ENCODE results near the gene ETV6. TPM values are rescaled to one million over a fixed set of nuclear protein-coding genes. Genes with fewer than 3 reads are reported as not detected.

The ETV6 gene
- total RNA-seq, 1 experiment from 2014 or later: 14.1 TPM

DNA sequence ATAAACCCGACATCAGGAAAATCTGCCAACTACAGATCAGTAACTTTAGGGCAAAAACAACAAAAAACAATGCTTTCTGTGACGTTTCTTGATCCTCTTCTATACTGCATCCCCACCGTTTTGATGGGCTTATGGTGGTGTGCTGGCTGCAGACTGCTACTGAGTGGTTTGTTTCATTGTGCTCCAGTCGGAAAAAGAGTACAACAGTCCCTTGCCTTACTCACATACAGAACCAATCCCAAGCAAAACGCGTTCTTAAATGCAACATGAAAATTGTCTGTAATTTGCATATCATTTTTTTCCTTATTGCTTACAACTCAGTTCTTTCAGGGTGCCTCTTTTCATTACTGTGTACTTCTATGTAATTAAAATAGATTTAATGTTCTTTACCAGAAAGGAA lies 2.3 kb downstream of the ETV6 start:
- no peak for DNase-seq (ENCODE audit: low read depth, low spot score)
- intact Hi-C loops (cut with micrococcal nuclease): no loop called here
- no peaks in the 10 kb centered on the region for H3K27me3 ChIP-seq (ENCODE audit: insufficient read depth, low read length)
- no peaks in the 10 kb centered on the region for H3K9me2 ChIP-seq (ENCODE audit: insufficient read depth)
- no peak overlapping the region for H3K27ac ChIP-seq (ENCODE audit: low read depth, low read length)
- no peaks in the 10 kb centered on the region for H4K20me1 ChIP-seq (ENCODE audit: insufficient read depth)
- no TSS peak for BruUV-seq (replicated peaks)
- TF ChIP-seq POLR2A (IDR thresholded peaks at IDR 0.05; ENCODE audit: borderline replicate concordance, extremely low read depth, insufficient read depth, insufficient read length) (no peak), ZFX (IDR thresholded peaks at IDR 0.05) (no peak), CEBPB (IDR thresholded peaks at IDR 0.05; ENCODE audit: low read depth) (no peak), RAD21 (IDR thresholded peaks at IDR 0.05; ENCODE audit: low read depth) (no peak), SRF (IDR thresholded peaks at IDR 0.05; ENCODE audit: low read depth) (no peak)
- TF ChIP-seq, protein P1, sequence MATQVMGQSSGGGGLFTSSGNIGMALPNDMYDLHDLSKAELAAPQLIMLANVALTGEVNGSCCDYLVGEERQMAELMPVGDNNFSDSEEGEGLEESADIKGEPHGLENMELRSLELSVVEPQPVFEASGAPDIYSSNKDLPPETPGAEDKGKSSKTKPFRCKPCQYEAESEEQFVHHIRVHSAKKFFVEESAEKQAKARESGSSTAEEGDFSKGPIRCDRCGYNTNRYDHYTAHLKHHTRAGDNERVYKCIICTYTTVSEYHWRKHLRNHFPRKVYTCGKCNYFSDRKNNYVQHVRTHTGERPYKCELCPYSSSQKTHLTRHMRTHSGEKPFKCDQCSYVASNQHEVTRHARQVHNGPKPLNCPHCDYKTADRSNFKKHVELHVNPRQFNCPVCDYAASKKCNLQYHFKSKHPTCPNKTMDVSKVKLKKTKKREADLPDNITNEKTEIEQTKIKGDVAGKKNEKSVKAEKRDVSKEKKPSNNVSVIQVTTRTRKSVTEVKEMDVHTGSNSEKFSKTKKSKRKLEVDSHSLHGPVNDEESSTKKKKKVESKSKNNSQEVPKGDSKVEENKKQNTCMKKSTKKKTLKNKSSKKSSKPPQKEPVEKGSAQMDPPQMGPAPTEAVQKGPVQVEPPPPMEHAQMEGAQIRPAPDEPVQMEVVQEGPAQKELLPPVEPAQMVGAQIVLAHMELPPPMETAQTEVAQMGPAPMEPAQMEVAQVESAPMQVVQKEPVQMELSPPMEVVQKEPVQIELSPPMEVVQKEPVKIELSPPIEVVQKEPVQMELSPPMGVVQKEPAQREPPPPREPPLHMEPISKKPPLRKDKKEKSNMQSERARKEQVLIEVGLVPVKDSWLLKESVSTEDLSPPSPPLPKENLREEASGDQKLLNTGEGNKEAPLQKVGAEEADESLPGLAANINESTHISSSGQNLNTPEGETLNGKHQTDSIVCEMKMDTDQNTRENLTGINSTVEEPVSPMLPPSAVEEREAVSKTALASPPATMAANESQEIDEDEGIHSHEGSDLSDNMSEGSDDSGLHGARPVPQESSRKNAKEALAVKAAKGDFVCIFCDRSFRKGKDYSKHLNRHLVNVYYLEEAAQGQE (IDR thresholded peaks at IDR 0.05; ENCODE audit: low read depth): no peak
- no peak overlapping the region for H2AFZ ChIP-seq (ENCODE audit: low read depth, low read length, poor library complexity, severe bottlenecking)
- H3K36me3 ChIP-seq (ENCODE audit: control insufficient read depth in 1 of 2, insufficient read depth in 2 of 2, low read length in 2 of 2): no peaks in the 10 kb centered on the region; a peak in 1 of 4 replicates
- ChIA-PET POLR2A (no interaction called here), CTCF (no interaction called here), RAD21 (ENCODE audit: low non-redundant PET in 1 of 2, low total read pairs in 2 of 2, uncharacterized antibody in 2 of 2, unreplicated experiment in 2 of 2) (no interaction called here)
- ATAC-seq: no peak
- H3K9ac ChIP-seq (ENCODE audit: low read length): no peak overlapping the region
- H3K79me2 ChIP-seq (ENCODE audit: insufficient read depth, low read length): 0 out of 2 replicates have a peak, but pooled peaks cover 6% of the 10 kb centered on the region
- H3K4me2 ChIP-seq (ENCODE audit: low read length): no peak overlapping the region
- no peaks in the 10 kb centered on the region for H3K9me3 ChIP-seq (ENCODE audit: control insufficient read depth in 1 of 2, insufficient read depth in 1 of 2, low read depth in 1 of 2, low read length in 2 of 2)
- no peak overlapping the region for H3K4me3 ChIP-seq (replicated peaks in 1 of 2; ENCODE audit: low read depth in 1 of 2, low read length in 2 of 2)
- peaks cover 9 to 23% of the 10 kb centered on the region in 2 experiments; a peak in 3 of 4 replicates for H3K4me1 ChIP-seq (ENCODE audit: control insufficient read depth in 1 of 2, insufficient read depth in 2 of 2, low read length in 2 of 2)

DNA sequence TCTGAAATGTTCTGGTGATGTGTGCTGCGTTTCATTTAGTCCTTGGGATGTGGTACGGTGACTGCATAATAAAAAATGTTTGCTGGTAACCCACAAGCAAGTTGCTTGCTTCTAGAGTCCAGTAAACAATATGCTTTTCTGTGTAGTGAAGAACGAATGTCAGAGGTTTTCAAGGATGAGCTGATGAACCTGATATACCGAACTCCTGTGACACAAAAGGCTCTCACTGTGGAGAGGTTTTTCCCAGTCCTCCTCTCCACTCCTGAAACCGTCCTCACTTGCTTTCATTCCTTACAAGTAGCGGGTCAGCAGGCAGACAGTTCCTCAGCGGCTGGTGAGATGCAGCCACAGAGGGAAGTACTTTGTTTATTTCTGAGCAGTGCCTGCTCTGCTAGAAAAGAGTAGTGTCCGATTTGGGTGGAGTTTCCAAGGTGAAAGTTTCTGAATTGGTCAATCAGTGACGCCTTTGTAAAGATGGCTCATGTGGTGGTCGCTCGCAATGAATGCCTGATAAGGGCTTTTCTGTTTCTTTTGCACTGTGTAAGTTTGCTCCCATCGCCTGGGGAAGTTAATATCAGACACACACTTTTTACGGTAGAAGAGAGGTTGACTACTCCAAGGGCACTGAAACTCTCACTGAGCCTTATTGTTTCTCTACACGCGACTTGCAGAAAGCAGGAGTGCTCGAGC lies 3.0 kb downstream of the ETV6 start:
- DNase-seq (ENCODE audit: low read depth, low spot score) (no peak), ATAC-seq (no peak)
- Histone ChIP-seq H3K79me2 (ENCODE audit: insufficient read depth, low read length) (0 out of 2 replicates have a peak, but pooled peaks cover 6% of the 10 kb centered on the region), H2AFZ (ENCODE audit: low read depth, low read length, poor library complexity, severe bottlenecking) (no peak overlapping the region), H3K27ac (ENCODE audit: low read depth, low read length) (no peak overlapping the region), H3K9me3 (ENCODE audit: control insufficient read depth in 1 of 2, insufficient read depth in 1 of 2, low read depth in 1 of 2, low read length in 2 of 2) (no peaks in the 10 kb centered on the region), H3K4me1 (ENCODE audit: control insufficient read depth in 1 of 2, insufficient read depth in 2 of 2, low read length in 2 of 2) (peaks cover 9 to 23% of the 10 kb centered on the region in 2 experiments; a peak in 3 of 4 replicates), H3K9ac (ENCODE audit: low read length) (no peak overlapping the region), H3K4me2 (ENCODE audit: low read length) (no peak overlapping the region), H3K27me3 (ENCODE audit: insufficient read depth, low read length) (no peaks in the 10 kb centered on the region), H3K4me3 (replicated peaks in 1 of 2; ENCODE audit: low read depth in 1 of 2, low read length in 2 of 2) (no peak overlapping the region), H3K36me3 (ENCODE audit: control insufficient read depth in 1 of 2, insufficient read depth in 2 of 2, low read length in 2 of 2) (no peaks in the 10 kb centered on the region; a peak in 1 of 4 replicates), H3K9me2 (ENCODE audit: insufficient read depth) (no peaks in the 10 kb centered on the region), H4K20me1 (ENCODE audit: insufficient read depth) (no peaks in the 10 kb centered on the region)
- no peak for TF ChIP-seq POLR2AphosphoS5 (IDR thresholded peaks at IDR 0.05; ENCODE audit: low read depth, low read length)
- TF ChIP-seq, protein P2, sequence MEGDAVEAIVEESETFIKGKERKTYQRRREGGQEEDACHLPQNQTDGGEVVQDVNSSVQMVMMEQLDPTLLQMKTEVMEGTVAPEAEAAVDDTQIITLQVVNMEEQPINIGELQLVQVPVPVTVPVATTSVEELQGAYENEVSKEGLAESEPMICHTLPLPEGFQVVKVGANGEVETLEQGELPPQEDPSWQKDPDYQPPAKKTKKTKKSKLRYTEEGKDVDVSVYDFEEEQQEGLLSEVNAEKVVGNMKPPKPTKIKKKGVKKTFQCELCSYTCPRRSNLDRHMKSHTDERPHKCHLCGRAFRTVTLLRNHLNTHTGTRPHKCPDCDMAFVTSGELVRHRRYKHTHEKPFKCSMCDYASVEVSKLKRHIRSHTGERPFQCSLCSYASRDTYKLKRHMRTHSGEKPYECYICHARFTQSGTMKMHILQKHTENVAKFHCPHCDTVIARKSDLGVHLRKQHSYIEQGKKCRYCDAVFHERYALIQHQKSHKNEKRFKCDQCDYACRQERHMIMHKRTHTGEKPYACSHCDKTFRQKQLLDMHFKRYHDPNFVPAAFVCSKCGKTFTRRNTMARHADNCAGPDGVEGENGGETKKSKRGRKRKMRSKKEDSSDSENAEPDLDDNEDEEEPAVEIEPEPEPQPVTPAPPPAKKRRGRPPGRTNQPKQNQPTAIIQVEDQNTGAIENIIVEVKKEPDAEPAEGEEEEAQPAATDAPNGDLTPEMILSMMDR (IDR thresholded peaks at IDR 0.05 in 2 of 3, conservative IDR thresholded peaks at IDR 0.05 in 1 of 3; ENCODE audit: borderline replicate concordance in 1 of 3, insufficient read depth in 1 of 3, low read depth in 2 of 3, low read length in 2 of 3): no peak
- TF ChIP-seq, protein P3, sequence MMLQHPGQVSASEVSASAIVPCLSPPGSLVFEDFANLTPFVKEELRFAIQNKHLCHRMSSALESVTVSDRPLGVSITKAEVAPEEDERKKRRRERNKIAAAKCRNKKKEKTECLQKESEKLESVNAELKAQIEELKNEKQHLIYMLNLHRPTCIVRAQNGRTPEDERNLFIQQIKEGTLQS (IDR thresholded peaks at IDR 0.05): no peak
- CTCF ChIA-PET: no interaction called here
- RAD21 ChIA-PET (ENCODE audit: low non-redundant PET in 1 of 2, low total read pairs in 2 of 2, uncharacterized antibody in 2 of 2, unreplicated experiment in 2 of 2): no interaction called here
- BruUV-seq (replicated peaks): no TSS peak
- POLR2A ChIA-PET: no interaction called here
- intact Hi-C loops (cut with micrococcal nuclease): no loop called here
